Ovary (tissue), 3 donors: ENCODE data around the gene DGCR8.

Experiments
- CTCF ChIP-seq, 3 donors: fragments of 450-650 bp in 2 of 3; fragments of 200-600 bp in 1 of 3; IDR thresholded peaks; one replicate each; pipeline versions ENCODE4 v1.5.1 to v1.8.0; 2016 to 2022; ENCODE audit warnings: antibody characterized with exemption in 3 of 3, mild to moderate bottlenecking in 1 of 3
- EP300 ChIP-seq: sonication (generic); formaldehyde crosslinking; IDR thresholded peaks from one replicate; pipeline ENCODE4 v1.6.1; 2017; ENCODE audit warnings: antibody characterized with exemption
- donor health status: DM: no; HTN: no; CAD: no.

DNA sequence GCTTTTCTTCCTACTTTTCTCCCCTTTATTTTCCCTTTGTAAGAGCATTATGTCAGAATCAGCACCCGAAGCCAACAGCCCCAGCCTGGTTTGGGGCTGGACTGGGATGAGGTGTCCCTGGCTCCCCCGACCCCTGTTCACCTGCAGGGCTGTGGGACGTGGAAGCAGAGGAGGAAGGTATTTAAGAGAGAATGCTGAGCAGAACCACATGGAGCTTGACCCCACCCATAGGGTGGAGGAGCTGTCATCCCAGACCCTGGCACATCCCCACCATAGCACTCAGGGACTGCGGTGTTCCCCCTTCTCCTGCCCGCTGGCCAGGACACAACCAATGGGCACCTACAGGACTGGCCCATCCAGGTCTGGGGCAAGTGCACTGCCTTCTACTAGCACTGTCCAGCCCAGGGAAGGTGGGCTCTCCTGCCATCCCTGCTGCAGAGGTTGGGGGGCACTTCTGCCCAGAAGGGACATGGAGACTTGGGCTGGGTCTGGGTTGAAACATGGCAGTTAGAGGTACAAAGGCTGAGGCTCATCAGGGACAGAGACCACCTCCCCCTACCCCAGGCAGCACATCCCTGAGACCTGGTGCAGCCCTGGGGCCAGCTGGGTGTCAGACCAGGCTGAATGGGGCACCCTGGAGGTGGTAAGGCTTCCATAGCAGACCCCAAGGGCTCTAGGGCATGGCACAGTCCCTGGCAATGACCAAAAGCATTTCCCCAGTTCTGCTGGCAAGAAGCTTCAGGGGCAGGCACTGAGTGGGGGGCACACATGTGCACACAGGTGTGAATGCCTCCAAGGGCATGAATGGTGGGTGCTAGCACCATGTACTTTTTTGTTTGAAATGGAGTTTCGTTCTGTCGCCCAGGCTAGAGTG, 39.5 kb upstream of the DGCR8 start:
- TF ChIP-seq CTCF (IDR thresholded peaks at IDR 0.05), result no peak
- TF ChIP-seq EP300, result no peak
